Chondrocyte (in vitro differentiated cells): ENCODE measurements around the gene KCTD16. TPM values are rescaled to one million over a fixed set of nuclear protein-coding genes. Genes with fewer than 3 reads are reported as not detected.

Experiments used
- DNase-seq: peaks from one replicate; pipeline ENCODE4 v3.0.0; 2021; ENCODE audit warnings: mixed read lengths, low spot score
- H3K27ac Mint-ChIP-seq: one replicate; pipeline ENCODE4 v1.8.0; 2021; ENCODE audit warnings: mild to moderate bottlenecking, moderate library complexity, mixed read lengths; ENCODE audit not compliant: unreplicated experiment
- H3K27me3 Mint-ChIP-seq: 2 replicates; pipeline ENCODE4 v1.8.0; 2021; ENCODE audit warnings: low read depth, mixed read lengths
- H3K36me3 Mint-ChIP-seq: 2 replicates; pipeline ENCODE4 v1.8.0; 2021; ENCODE audit warnings: low read depth, mixed read lengths
- H3K4me1 Mint-ChIP-seq: 2 replicates; pipeline ENCODE4 v1.8.0; 2021; ENCODE audit warnings: low read depth, mild to moderate bottlenecking, mixed read lengths
- H3K4me3 Mint-ChIP-seq: one replicate; pipeline ENCODE4 v1.8.0; 2021; ENCODE audit warnings: mild to moderate bottlenecking, moderate library complexity, mixed read lengths; ENCODE audit not compliant: unreplicated experiment
- H3K9me3 Mint-ChIP-seq: 2 replicates; pipeline ENCODE4 v1.8.0; 2021; ENCODE audit warnings: low read depth, mixed read lengths
- total RNA-seq: library from RNA; stranded (reverse); gene quantifications from 3 replicates; pipeline ENCODE4 v1.2.1, GENCODE V29; 2021
- TF ChIP-seq, protein P1 (sequence below): fragments of 200-600 bp; sonication (generic); IDR thresholded peaks from 2 replicates; pipeline ENCODE4 v1.5.0; 2021; ENCODE audit warnings: antibody characterized with exemption, mild to moderate bottlenecking, moderate library complexity

Gene KCTD16
- total RNA-seq, 1 donor from 2014 or later: 1.5 TPM

DNA sequence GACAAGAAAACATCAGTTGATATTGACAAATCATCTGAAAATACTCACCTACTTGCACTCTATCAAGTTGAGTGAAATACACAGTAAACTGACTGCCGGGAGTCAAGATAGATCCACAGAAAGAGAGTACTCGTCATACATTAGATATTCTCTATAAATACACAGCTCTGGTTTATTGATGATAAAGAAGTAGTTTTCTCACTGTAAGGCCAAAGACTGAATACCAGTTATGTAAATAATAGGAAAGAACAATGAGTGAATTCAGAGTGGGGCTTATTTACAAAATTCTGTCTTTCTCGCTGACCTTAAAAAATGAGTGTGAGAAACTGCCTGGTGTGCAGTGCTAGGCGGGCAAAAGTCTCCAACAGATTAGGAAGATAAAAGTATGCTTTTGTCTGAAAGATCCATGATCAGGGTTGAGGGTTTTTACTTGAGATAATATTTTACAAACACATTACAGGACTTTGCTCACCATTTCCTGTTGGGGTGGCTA, 341.0 kb downstream of the KCTD16 start:
- TF ChIP-seq, protein P1, sequence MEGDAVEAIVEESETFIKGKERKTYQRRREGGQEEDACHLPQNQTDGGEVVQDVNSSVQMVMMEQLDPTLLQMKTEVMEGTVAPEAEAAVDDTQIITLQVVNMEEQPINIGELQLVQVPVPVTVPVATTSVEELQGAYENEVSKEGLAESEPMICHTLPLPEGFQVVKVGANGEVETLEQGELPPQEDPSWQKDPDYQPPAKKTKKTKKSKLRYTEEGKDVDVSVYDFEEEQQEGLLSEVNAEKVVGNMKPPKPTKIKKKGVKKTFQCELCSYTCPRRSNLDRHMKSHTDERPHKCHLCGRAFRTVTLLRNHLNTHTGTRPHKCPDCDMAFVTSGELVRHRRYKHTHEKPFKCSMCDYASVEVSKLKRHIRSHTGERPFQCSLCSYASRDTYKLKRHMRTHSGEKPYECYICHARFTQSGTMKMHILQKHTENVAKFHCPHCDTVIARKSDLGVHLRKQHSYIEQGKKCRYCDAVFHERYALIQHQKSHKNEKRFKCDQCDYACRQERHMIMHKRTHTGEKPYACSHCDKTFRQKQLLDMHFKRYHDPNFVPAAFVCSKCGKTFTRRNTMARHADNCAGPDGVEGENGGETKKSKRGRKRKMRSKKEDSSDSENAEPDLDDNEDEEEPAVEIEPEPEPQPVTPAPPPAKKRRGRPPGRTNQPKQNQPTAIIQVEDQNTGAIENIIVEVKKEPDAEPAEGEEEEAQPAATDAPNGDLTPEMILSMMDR: no peak
- Mint-ChIP-seq H3K36me3 (no peaks in the 10 kb centered on the region), H3K9me3 (peaks cover 2% of the 10 kb centered on the region), H3K4me1 (no peaks in the 10 kb centered on the region), H3K27me3 (no peaks in the 10 kb centered on the region), H3K27ac (no peak overlapping the region), H3K4me3 (no peak overlapping the region)
- no peak for DNase-seq

DNA sequence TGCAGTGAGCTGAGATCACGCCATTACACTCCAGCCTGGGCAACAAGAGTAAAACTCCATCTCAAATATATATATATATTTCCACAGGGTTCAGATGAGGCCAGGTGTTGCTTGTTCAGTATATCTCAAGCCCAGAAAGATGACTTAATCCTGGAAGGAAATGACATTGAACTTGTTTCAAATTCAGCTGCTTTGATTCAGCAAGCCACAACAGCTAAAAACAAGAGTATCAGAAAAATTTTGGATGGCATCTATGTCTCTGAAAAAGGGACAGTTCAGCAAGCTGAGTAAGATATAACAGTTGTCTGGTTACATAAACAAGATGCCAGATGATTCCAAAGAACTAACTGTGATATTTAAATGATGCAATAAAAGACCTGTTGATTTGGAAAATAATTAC, 352.0 kb downstream of the KCTD16 start:
- no peak for DNase-seq
- no peak overlapping the region for H3K27ac Mint-ChIP-seq
- TF ChIP-seq, protein P1: no peak
- peaks cover 1% of the 10 kb centered on the region for H3K36me3 Mint-ChIP-seq
- peaks cover 2% of the 10 kb centered on the region for H3K27me3 Mint-ChIP-seq
- no peaks in the 10 kb centered on the region for H3K4me1 Mint-ChIP-seq
- peaks cover 14% of the 10 kb centered on the region for H3K9me3 Mint-ChIP-seq
- H3K4me3 Mint-ChIP-seq: no peak overlapping the region

DNA sequence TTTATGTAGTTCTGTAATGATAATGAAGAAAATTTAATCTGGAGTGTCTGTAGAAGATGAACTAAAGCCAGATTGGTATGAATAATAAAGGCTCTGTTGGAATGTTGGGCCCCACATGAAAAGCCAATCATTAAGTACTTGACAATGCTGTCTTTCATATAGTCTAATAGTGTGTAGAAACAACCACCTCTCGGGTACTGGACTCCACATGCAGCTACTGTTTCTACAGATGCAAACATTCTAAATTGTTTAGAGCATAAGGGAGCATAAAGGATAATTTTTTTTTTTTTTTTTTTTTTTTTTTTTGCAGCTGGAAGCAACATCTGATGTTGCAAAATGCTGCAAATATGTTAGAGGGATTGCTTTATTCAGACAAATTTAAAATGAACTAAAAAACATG, 354.3 kb downstream of the KCTD16 start:
- TF ChIP-seq, protein P1: no peak
- peaks cover 17% of the 10 kb centered on the region for H3K9me3 Mint-ChIP-seq

DNA sequence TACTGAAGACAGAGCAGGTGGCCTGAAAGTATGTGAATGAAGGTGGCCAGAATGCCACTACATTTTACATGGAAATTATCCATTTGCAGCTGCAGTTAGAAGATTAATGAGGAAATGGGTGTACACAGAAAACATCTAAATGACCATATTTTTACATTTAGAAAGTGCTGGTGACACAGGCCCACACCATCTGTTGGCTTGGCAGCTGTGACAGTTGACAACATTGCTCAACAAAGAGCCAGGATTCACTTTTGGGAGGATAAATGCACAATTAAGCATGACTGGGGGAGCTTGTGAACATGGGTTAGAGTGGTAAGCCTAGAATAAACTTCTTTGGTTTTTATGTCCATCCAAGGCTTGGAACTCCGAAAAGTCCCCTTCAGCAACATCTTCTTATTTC, 360.5 kb downstream of the KCTD16 start:
- no peak for DNase-seq
- H3K27ac Mint-ChIP-seq: no peak overlapping the region
- H3K9me3 Mint-ChIP-seq: peaks cover 18% of the 10 kb centered on the region
- TF ChIP-seq, protein P1: no peak
- H3K4me1 Mint-ChIP-seq: no peaks in the 10 kb centered on the region
- peaks cover under 1% of the 10 kb centered on the region for H3K36me3 Mint-ChIP-seq
- no peak overlapping the region for H3K4me3 Mint-ChIP-seq
- H3K27me3 Mint-ChIP-seq: peaks cover 5% of the 10 kb centered on the region

More for the DNA sequence above, 354.3 kb downstream of the KCTD16 start:
- no peak for DNase-seq
- Mint-ChIP-seq H3K36me3 (peaks cover 1% of the 10 kb centered on the region), H3K27me3 (no peaks in the 10 kb centered on the region), H3K27ac (no peak overlapping the region), H3K4me1 (no peaks in the 10 kb centered on the region), H3K4me3 (no peak overlapping the region)

Other genes with a start within 250 kb of the KCTD16 start
- gene YIPF5, start 214 bp upstream of the KCTD16 start, total RNA-seq: 101 to 119 TPM (median 113 TPM) in 3 replicates